A172 (cell line): ENCODE measurements around the gene LKAAEAR1. TPM values are rescaled to one million over a fixed set of nuclear protein-coding genes. Genes with fewer than 3 reads are reported as not detected.

Experiments used
- DNase-seq: peaks from one replicate; pipeline ENCODE4 v3.0.0-alpha.2; 2015; ENCODE audit warnings: low spot score
- total RNA-seq: library from RNA; depleted of rRNA; stranded (reverse); fragments of >200 nt; shearing (Covaris generic); gene quantifications from 2 replicates; pipeline ENCODE4 v1.2.3, GENCODE V29; 2014; rRNA removed

The LKAAEAR1 gene
- total RNA-seq, 1 experiment from 2014 or later, result not detected

GRCh38 chr20:64038224-64038564 is 46.0 kb downstream of the LKAAEAR1 start:
- DNase-seq, result no peak

GRCh38 chr20:64037498-64038213 is 46.5 kb downstream of the LKAAEAR1 start:
- DNase-seq, result no peak

- no peak for DNase-seq
Observed at GRCh38 chr20:64037199-64037497, 47.0 kb downstream of the LKAAEAR1 start.

GRCh38 chr20:64036346-64037198 is 47.6 kb downstream of the LKAAEAR1 start:
- DNase-seq, result no peak

GRCh38 chr20:64035933-64036345 is 48.3 kb downstream of the LKAAEAR1 start, which contains the start of gene C20orf204:
Gene C20orf204 (plus strand): TSS chr20:64036182. CDS start chr20:64036324, 142 bp downstream.
- no peak for DNase-seq

- DNase-seq, result no peak
Observed at GRCh38 chr20:64035066-64035932, 48.9 kb downstream of the LKAAEAR1 start.

- no peak for DNase-seq
Observed at GRCh38 chr20:64033981-64034493, 50.2 kb downstream of the LKAAEAR1 start.

Other genes with a start within 250 kb of the LKAAEAR1 start
- gene ABHD16B, start 222.9 kb downstream of the LKAAEAR1 start, total RNA-seq, result not detected in 2 replicates
- gene TPD52L2, start 219.1 kb downstream of the LKAAEAR1 start, total RNA-seq, result 149 and 174 TPM in 2 replicates
- 48.1 and 50.2 TPM in 2 replicates for gene DNAJC5, start 189.3 kb downstream of the LKAAEAR1 start, total RNA-seq
- 27.2 and 27.6 TPM in 2 replicates for gene UCKL1, start 128.0 kb downstream of the LKAAEAR1 start, total RNA-seq
- gene ZNF512B, start 114.5 kb downstream of the LKAAEAR1 start, total RNA-seq, result 16.8 and 17.0 TPM in 2 replicates
- 0.77 TPM in 1 of 2 replicates, not detected in the other for gene SAMD10, start 104.8 kb downstream of the LKAAEAR1 start, total RNA-seq
- gene PRPF6, start 103.3 kb downstream of the LKAAEAR1 start, total RNA-seq, result 74.2 and 74.7 TPM in 2 replicates
- gene C20orf204, start 48.2 kb downstream of the LKAAEAR1 start, total RNA-seq, result 0.89 and 1.2 TPM in 2 replicates
- gene SOX18, start 34.8 kb downstream of the LKAAEAR1 start, total RNA-seq, result 0.21 and 1.9 TPM in 2 replicates
- gene TCEA2, start 21.2 kb downstream of the LKAAEAR1 start, total RNA-seq, result 52.7 and 58.3 TPM in 2 replicates
- 29.3 and 29.5 TPM in 2 replicates for gene RGS19, start 4.9 kb downstream of the LKAAEAR1 start, total RNA-seq
- gene OPRL1, start 4.3 kb downstream of the LKAAEAR1 start, total RNA-seq, result 0.81 and 1.2 TPM in 2 replicates
- not detected in 2 replicates for gene NPBWR2, start 23.2 kb upstream of the LKAAEAR1 start, total RNA-seq
- gene MYT1, start 80.1 kb upstream of the LKAAEAR1 start, total RNA-seq, result 2.4 TPM in 2 replicates
- gene PCMTD2, start 171.3 kb upstream of the LKAAEAR1 start, total RNA-seq, result 42.4 and 78.3 TPM in 2 replicates